ENCODE results near the gene HOXA3. TPM values are rescaled to one million over a fixed set of nuclear protein-coding genes. Genes with fewer than 3 reads are reported as not detected.

HOXA3 gene
- total RNA-seq, 1 donor from 2014 or later: 12.1 TPM

DNA sequence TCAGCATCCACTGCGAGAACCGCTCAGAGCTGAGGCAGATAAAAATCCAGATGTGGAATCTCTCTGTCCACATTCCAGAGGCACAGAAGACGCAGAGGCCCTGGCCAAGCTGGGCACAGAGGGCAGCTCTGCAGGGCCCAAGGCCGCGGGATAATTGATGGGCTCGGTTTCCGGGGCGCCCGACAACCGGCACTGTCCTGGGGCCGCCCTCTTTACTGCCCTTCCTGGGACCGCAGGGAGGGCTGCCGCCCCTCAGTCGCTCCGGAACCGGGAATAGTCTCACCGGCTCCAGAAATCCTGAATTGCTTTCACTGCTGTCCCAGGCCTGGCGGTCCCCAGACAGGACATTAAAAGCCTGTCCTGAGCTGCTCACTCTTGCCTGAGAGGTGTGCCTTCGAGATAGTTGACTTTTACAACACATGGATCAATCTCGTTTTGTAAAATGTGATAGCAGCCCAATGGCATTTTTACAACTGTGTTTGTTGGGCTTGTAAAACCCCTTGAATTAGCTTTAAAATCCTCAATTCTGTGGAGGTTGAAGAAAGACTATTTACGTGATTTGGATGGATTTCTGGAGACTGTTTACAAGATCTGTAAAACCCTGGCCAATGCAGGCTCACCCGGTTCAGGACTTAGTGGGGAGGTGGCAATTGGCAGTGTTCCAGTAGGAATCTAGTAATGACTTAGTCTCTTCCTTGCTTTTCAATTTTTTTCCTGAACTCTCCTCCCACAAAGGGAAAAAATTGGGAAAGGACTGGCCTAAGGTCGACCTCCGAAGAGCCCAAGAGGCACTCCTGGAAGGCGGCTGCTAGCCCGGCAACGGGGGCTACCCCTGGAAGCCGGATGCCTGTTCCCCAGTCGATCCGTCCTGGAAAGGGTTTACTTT, 3.4 kb downstream of the HOXA3 start:
- Mint-ChIP-seq H3K27ac (ENCODE audit: unreplicated experiment) (no peak overlapping the region), H3K4me3 (ENCODE audit: unreplicated experiment) (no peak overlapping the region), H3K36me3 (ENCODE audit: low read depth) (peaks cover 2% of the 10 kb centered on the region), H3K4me1 (ENCODE audit: low read depth) (peaks cover 11% of the 10 kb centered on the region), H3K27me3 (ENCODE audit: low read depth) (peaks cover 89% of the 10 kb centered on the region), H3K9me3 (ENCODE audit: low read depth) (peaks cover 2% of the 10 kb centered on the region)
- no peak for DNase-seq (ENCODE audit: low spot score)
- TF ChIP-seq, protein P1, sequence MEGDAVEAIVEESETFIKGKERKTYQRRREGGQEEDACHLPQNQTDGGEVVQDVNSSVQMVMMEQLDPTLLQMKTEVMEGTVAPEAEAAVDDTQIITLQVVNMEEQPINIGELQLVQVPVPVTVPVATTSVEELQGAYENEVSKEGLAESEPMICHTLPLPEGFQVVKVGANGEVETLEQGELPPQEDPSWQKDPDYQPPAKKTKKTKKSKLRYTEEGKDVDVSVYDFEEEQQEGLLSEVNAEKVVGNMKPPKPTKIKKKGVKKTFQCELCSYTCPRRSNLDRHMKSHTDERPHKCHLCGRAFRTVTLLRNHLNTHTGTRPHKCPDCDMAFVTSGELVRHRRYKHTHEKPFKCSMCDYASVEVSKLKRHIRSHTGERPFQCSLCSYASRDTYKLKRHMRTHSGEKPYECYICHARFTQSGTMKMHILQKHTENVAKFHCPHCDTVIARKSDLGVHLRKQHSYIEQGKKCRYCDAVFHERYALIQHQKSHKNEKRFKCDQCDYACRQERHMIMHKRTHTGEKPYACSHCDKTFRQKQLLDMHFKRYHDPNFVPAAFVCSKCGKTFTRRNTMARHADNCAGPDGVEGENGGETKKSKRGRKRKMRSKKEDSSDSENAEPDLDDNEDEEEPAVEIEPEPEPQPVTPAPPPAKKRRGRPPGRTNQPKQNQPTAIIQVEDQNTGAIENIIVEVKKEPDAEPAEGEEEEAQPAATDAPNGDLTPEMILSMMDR (IDR thresholded peaks at IDR 0.05): no peak

DNA sequence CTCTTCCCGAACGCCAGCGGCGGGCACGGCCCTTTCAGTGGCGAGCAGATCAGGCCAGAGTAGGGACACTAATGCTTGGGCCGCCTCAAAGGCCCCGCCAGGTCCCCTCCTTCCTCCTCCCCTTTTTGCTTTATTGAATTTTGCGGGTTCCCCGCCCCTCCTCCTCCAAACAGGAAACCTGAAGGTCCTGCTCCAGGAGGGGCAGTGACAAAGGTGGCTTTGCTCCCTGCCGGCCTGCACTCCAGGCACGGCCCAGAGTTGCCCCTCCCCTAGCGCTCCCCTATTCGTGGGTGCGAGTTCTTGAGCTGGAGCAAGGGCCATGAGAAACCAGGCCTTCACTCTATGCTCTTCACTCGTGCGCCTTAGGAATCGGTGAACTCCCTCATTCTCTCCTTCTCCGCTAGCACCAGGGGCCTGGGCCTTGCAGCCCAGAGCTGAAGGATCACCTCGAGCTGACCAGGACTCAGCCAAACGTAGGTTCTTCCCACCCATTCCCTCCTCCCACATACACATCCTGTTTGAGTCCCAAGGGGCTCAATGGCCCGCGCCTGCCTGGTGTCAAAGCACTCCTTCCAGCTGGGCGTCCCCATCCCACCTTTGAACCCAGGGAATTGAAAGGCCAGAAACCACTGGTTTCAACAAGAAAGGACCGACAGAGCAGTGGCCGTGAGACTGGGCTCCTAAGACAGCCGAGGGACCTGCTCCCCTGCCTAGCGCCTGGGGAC, 4.2 kb downstream of the HOXA3 start:
- H3K27ac Mint-ChIP-seq (ENCODE audit: unreplicated experiment): peak overlapping the region; percentile 54
- peaks cover 87% of the 10 kb centered on the region for H3K27me3 Mint-ChIP-seq (ENCODE audit: low read depth)
- H3K9me3 Mint-ChIP-seq (ENCODE audit: low read depth): peaks cover 2% of the 10 kb centered on the region
- DNase-seq (ENCODE audit: low spot score): no peak
- H3K4me1 Mint-ChIP-seq (ENCODE audit: low read depth): peaks cover 15% of the 10 kb centered on the region
- no peak overlapping the region for H3K4me3 Mint-ChIP-seq (ENCODE audit: unreplicated experiment)
- H3K36me3 Mint-ChIP-seq (ENCODE audit: low read depth): peaks cover 2% of the 10 kb centered on the region
- TF ChIP-seq, protein P1 (IDR thresholded peaks at IDR 0.05): no peak

DNA sequence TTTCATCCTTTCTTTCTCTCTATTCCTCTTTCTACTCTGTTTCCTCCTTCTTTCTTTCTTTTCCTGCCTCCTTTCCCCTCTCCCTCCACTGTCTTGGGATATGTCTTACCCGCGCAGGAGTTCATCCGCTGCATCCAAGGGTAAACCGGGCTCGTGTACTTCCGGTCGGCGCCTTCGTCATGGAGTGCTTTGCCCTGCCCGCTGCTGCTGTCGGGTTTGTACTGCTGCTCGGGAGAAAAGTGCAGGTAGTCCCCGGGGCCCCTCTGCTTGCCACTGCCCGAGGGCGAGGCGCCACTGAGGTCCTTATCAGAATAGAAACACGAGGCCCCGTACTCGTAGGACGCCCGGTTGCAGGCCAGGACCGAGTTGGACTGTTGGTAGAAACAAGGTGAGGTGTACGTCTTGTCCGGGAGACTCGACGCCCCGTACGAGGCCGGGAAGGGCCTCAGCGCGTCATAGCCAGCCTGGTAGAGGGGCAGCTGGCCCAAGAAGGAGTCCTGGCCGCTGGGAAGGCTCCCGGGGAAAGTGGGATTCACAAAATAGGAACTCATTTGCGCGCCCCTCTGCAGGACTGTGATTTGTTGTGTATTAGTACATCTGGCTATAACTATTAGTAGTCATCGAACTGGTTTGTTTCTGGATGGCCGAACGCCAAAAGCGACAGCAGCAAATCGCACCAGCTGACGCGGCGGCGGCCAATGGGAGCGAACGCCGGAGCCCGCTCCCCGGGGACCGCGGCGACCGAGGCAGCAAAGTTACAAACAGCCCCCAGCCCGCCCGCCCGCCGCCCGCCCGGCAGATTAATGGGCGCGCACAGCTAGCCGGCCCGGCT, 5.0 kb downstream of the HOXA3 start, which contains the start of gene HOXA6:
Gene HOXA6, minus strand, starts transcription at position 576 of the 832 bp plus-strand sequence. Its CDS starts 25 bp downstream, at position 551.
- H3K27ac Mint-ChIP-seq (ENCODE audit: unreplicated experiment): peak within 1 kb of the TSS; percentile 54
- TF ChIP-seq, protein P1 (IDR thresholded peaks at IDR 0.05): no peak
- peaks cover 20% of the 10 kb centered on the region for H3K4me1 Mint-ChIP-seq (ENCODE audit: low read depth)
- H3K27me3 Mint-ChIP-seq (ENCODE audit: low read depth): peaks cover 86% of the 10 kb centered on the region
- H3K36me3 Mint-ChIP-seq (ENCODE audit: low read depth): peaks cover 2% of the 10 kb centered on the region
- H3K9me3 Mint-ChIP-seq (ENCODE audit: low read depth): peaks cover 2% of the 10 kb centered on the region
- H3K4me3 Mint-ChIP-seq (ENCODE audit: unreplicated experiment): peak within 1 kb of the TSS; percentile 22
- peak; percentile 80 for DNase-seq (ENCODE audit: low spot score)

DNA sequence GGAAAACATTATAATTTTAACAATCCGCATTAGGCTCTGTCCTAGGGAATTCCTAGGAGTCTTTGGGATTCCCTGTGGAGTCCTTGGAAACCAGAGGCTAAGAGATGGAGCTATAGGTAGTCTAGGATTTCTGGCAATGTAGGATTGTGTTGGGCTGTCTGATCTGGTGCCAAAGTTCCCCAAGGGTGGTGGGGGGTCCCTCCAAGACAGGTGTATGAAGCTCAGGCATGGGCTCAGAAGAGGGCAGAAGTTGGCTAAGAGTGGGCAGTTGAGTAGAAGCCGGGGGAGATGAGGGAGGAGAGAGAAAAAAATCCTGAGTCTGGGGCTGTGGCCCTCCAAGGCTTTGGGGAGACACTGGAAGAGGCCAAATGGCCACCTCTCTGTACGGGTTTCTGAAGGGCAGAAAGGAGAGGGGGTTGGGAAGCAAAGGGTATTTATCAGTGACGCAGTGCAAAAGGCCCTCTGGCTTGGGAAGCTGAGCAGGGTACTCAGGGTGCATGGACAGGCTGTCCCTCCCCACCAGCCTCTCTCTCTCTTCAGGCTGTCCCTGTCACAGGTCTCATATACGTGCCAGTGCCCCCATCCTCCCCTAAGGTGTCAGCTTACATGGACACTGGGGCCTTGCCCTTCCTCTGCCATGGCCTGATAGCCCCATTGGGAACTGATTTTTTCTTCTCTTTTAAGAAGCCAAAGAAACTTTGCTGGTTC, 5.7 kb downstream of the HOXA3 start:
- peaks cover 2% of the 10 kb centered on the region for H3K36me3 Mint-ChIP-seq (ENCODE audit: low read depth)
- peaks cover 20% of the 10 kb centered on the region for H3K4me1 Mint-ChIP-seq (ENCODE audit: low read depth)
- H3K27ac Mint-ChIP-seq (ENCODE audit: unreplicated experiment): no peak overlapping the region
- H3K4me3 Mint-ChIP-seq (ENCODE audit: unreplicated experiment): no peak overlapping the region
- TF ChIP-seq, protein P1 (IDR thresholded peaks at IDR 0.05): no peak
- H3K27me3 Mint-ChIP-seq (ENCODE audit: low read depth): peaks cover 86% of the 10 kb centered on the region
- peaks cover 2% of the 10 kb centered on the region for H3K9me3 Mint-ChIP-seq (ENCODE audit: low read depth)
- no peak for DNase-seq (ENCODE audit: low spot score)
